Panc1 (cell line): ENCODE results near the gene ARHGAP6. TPM values are rescaled to one million over a fixed set of nuclear protein-coding genes. Genes with fewer than 3 reads are reported as not detected.

ENCODE experiments used
- ATAC-seq: fragments of 200-7000 bp; cut with Tn5 transposase; 2 replicates; pipeline ENCODE4 v1.9.1; 2020; ENCODE audit warnings: mild to moderate bottlenecking, moderate library complexity
- BruUV-seq: library from RNA; stranded (reverse); fragments of 400-500 nt; replicated peaks from 2 replicates; lab custom pipeline; 2021; lab: Mats Ljungman, UMichigan
- CTCF ChIA-PET: fragments of 300-600 bp; sonication (Branson Sonifier 250); formaldehyde crosslinking; loops from one replicate; lab custom pipeline; 2022; ENCODE audit warnings: antibody characterized with exemption; lab: Charles Lee
- POLR2A ChIA-PET: fragments of 300-600 bp; sonication (Branson Sonifier 250); formaldehyde crosslinking; loops from one replicate; lab custom pipeline; 2022; ENCODE audit warnings: antibody characterized with exemption; lab: Charles Lee
- DNase-seq: peaks from one replicate; pipeline ENCODE4 v3.0.0-alpha.2; 2010; ENCODE audit warnings: low read depth, low spot score
- H3K27ac ChIP-seq: 2 replicates; pipeline ENCODE4 v1.5.1; 2011; ENCODE audit warnings: mild to moderate bottlenecking, low read length, inconsistent platforms
- H3K27me3 ChIP-seq: fragments of 200-500 bp; sonication (Bioruptor generic); 2 replicates; pipeline ENCODE4 v1.6.0; 2014; ENCODE audit warnings: low read length, inconsistent platforms; ENCODE audit not compliant: control insufficient read depth, insufficient read depth
- H3K36me3 ChIP-seq: fragments of 200-500 bp; sonication (Bioruptor generic); 2 replicates; pipeline ENCODE4 v1.5.1; 2014; ENCODE audit warnings: inconsistent platforms, mild to moderate bottlenecking, low read length, moderate library complexity; ENCODE audit not compliant: control insufficient read depth, insufficient read depth
- H3K4me1 ChIP-seq: 2 replicates; pipeline ENCODE4 v1.5.1; 2011; ENCODE audit warnings: inconsistent platforms, mild to moderate bottlenecking, low read length, moderate library complexity; ENCODE audit not compliant: control insufficient read depth, insufficient read depth
- H3K4me3 ChIP-seq, 2 experiments: 2 replicates each; pipeline ENCODE4 v1.5.1; 2011 to 2012; ENCODE audit warnings: low read depth in 2 of 2, low read length in 2 of 2, mild to moderate bottlenecking in 2 of 2, inconsistent platforms in 1 of 2, moderate library complexity in 1 of 2
- H3K9me3 ChIP-seq: fragments of 200-500 bp; sonication (Bioruptor generic); 2 replicates; pipeline ENCODE4 v1.5.1; 2014; ENCODE audit warnings: low read depth, mild to moderate bottlenecking, inconsistent platforms, low read length, moderate library complexity; ENCODE audit not compliant: control insufficient read depth, insufficient read depth
- POLR2AphosphoS5 ChIP-seq: IDR thresholded peaks from 2 replicates; pipeline ENCODE4 v1.6.1; 2012; ENCODE audit warnings: mild to moderate bottlenecking, low read depth, low read length, moderate library complexity
- TCF7L2 ChIP-seq: IDR thresholded peaks from 2 replicates; pipeline ENCODE4 v1.6.1; 2011; ENCODE audit warnings: mild to moderate bottlenecking, low read depth, low read length, inconsistent platforms
- in situ Hi-C: cut with HindIII; loops from 2 replicates; pipeline ENCODE4 v1.10.0; 2016; ENCODE audit warnings: low sequenced_read_pairs, low pct_unique_long_range_greater_than_20kb
- intact Hi-C: fragments of 100-400 bp; cut with micrococcal nuclease; formaldehyde crosslinking; loops from one replicate; pipeline ENCODE4 v1.10.0; 2022; ENCODE audit not compliant: unreplicated experiment
- total RNA-seq: library from RNA; stranded (reverse); gene quantifications from one replicate; pipeline ENCODE4 v1.2.1, GENCODE V29; 2021; ENCODE audit not compliant: unreplicated experiment
- TF ChIP-seq, protein P1 (sequence below), 2 experiments: IDR thresholded peaks; 2 replicates each; pipeline ENCODE4 v1.6.1; 2011 to 2012; ENCODE audit warnings: low read depth in 2 of 2, control low read depth in 1 of 2, low read length in 1 of 2, mild to moderate bottlenecking in 1 of 2, moderate library complexity in 1 of 2; ENCODE audit not compliant: insufficient read depth in 1 of 2
- TF ChIP-seq, protein P2 (sequence below): fragments of 450-650 bp; IDR thresholded peaks from 2 replicates; pipeline ENCODE4 v1.5.1; 2017; ENCODE audit warnings: mild to moderate bottlenecking

ARHGAP6 gene
- total RNA-seq, 1 experiment from 2014 or later = 0.13 TPM

DNA sequence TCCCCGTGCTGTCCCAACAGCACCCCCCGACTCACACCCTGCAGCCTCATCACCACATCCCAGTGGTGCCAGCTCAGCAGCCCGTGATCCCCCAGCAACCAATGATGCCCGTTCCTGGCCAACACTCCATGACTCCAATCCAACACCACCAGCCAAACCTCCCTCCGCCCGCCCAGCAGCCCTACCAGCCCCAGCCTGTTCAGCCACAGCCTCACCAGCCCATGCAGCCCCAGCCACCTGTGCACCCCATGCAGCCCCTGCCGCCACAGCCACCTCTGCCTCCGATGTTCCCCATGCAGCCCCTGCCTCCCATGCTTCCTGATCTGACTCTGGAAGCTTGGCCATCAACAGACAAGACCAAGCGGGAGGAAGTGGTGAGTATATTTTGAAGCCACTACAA, 367.1 kb downstream of the ARHGAP6 start:
- Histone ChIP-seq H3K36me3 (no peaks in the 10 kb centered on the region), H3K9me3 (no peaks in the 10 kb centered on the region), H3K4me3 (no peak overlapping the region), H3K27ac (no peak overlapping the region), H3K27me3 (no peaks in the 10 kb centered on the region), H3K4me1 (no peaks in the 10 kb centered on the region)
- intact Hi-C loops = no loop called here
- ATAC-seq (no peak), DNase-seq (no peak)
- ChIA-PET POLR2A (no interaction called here), CTCF (no interaction called here)
- BruUV-seq = no TSS peak
- TF ChIP-seq, protein P1, sequence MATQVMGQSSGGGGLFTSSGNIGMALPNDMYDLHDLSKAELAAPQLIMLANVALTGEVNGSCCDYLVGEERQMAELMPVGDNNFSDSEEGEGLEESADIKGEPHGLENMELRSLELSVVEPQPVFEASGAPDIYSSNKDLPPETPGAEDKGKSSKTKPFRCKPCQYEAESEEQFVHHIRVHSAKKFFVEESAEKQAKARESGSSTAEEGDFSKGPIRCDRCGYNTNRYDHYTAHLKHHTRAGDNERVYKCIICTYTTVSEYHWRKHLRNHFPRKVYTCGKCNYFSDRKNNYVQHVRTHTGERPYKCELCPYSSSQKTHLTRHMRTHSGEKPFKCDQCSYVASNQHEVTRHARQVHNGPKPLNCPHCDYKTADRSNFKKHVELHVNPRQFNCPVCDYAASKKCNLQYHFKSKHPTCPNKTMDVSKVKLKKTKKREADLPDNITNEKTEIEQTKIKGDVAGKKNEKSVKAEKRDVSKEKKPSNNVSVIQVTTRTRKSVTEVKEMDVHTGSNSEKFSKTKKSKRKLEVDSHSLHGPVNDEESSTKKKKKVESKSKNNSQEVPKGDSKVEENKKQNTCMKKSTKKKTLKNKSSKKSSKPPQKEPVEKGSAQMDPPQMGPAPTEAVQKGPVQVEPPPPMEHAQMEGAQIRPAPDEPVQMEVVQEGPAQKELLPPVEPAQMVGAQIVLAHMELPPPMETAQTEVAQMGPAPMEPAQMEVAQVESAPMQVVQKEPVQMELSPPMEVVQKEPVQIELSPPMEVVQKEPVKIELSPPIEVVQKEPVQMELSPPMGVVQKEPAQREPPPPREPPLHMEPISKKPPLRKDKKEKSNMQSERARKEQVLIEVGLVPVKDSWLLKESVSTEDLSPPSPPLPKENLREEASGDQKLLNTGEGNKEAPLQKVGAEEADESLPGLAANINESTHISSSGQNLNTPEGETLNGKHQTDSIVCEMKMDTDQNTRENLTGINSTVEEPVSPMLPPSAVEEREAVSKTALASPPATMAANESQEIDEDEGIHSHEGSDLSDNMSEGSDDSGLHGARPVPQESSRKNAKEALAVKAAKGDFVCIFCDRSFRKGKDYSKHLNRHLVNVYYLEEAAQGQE (IDR thresholded peaks at IDR 0.05; ENCODE audit: insufficient read depth in 1 of 2, low read depth in 2 of 2, low read length in 1 of 2) = no peak
- in situ Hi-C loops = no loop called here

DNA sequence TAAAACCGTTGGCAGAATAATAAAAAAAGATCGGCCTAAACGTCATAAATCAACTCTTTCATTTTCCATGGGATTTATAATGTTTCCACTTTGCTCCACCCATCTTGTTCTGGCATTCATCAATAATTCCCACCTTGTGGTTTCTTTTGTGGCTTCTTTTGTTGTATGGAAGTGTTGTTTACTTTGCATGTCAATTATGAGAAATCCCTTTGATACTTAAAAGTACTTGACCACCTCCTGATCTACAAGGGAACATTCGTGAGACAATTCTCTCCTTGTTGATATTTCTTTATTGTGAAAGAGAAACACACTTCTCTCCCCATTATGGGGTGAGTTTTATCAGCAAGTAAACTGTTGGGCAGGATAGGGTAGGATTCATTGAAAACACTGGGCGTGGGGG, 369.7 kb downstream of the ARHGAP6 start:
- in situ Hi-C loops = no loop called here

More for the DNA sequence above, 369.7 kb downstream of the ARHGAP6 start:
- no peaks in the 10 kb centered on the region for H3K9me3 ChIP-seq
- ChIA-PET CTCF (no interaction called here), POLR2A (no interaction called here)
- H3K27me3 ChIP-seq = no peaks in the 10 kb centered on the region
- TF ChIP-seq, protein P2, sequence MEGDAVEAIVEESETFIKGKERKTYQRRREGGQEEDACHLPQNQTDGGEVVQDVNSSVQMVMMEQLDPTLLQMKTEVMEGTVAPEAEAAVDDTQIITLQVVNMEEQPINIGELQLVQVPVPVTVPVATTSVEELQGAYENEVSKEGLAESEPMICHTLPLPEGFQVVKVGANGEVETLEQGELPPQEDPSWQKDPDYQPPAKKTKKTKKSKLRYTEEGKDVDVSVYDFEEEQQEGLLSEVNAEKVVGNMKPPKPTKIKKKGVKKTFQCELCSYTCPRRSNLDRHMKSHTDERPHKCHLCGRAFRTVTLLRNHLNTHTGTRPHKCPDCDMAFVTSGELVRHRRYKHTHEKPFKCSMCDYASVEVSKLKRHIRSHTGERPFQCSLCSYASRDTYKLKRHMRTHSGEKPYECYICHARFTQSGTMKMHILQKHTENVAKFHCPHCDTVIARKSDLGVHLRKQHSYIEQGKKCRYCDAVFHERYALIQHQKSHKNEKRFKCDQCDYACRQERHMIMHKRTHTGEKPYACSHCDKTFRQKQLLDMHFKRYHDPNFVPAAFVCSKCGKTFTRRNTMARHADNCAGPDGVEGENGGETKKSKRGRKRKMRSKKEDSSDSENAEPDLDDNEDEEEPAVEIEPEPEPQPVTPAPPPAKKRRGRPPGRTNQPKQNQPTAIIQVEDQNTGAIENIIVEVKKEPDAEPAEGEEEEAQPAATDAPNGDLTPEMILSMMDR = no peak
- TF ChIP-seq, protein P1 (IDR thresholded peaks at IDR 0.05; ENCODE audit: insufficient read depth in 1 of 2, low read depth in 2 of 2, low read length in 1 of 2) = no peak
- TF ChIP-seq POLR2AphosphoS5 = no peak
- no peak for TF ChIP-seq TCF7L2
- no peaks in the 10 kb centered on the region for H3K4me1 ChIP-seq
- intact Hi-C loops = no loop called here
- no peak overlapping the region for H3K27ac ChIP-seq
- no peaks in the 10 kb centered on the region for H3K36me3 ChIP-seq
- no TSS peak for BruUV-seq
- no peak for DNase-seq
- no peak overlapping the region for H3K4me3 ChIP-seq
- no peak for ATAC-seq
